ENCODE results near the gene ARL8B. TPM values are rescaled to one million over a fixed set of nuclear protein-coding genes. Genes with fewer than 3 reads are reported as not detected.

Gene ARL8B
- total and polyA plus RNA-seq, 9 of the 15 experiments (the other 6 are each of a cell fraction or from before 2014, with no cell fraction given): 28.5 to 99.4 (median 77.2) TPM

- TF ChIP-seq HMGXB4 (CRISPR knock-in tag; IDR thresholded peaks at IDR 0.05): peak; percentile 99
- TF ChIP-seq, protein P1, sequence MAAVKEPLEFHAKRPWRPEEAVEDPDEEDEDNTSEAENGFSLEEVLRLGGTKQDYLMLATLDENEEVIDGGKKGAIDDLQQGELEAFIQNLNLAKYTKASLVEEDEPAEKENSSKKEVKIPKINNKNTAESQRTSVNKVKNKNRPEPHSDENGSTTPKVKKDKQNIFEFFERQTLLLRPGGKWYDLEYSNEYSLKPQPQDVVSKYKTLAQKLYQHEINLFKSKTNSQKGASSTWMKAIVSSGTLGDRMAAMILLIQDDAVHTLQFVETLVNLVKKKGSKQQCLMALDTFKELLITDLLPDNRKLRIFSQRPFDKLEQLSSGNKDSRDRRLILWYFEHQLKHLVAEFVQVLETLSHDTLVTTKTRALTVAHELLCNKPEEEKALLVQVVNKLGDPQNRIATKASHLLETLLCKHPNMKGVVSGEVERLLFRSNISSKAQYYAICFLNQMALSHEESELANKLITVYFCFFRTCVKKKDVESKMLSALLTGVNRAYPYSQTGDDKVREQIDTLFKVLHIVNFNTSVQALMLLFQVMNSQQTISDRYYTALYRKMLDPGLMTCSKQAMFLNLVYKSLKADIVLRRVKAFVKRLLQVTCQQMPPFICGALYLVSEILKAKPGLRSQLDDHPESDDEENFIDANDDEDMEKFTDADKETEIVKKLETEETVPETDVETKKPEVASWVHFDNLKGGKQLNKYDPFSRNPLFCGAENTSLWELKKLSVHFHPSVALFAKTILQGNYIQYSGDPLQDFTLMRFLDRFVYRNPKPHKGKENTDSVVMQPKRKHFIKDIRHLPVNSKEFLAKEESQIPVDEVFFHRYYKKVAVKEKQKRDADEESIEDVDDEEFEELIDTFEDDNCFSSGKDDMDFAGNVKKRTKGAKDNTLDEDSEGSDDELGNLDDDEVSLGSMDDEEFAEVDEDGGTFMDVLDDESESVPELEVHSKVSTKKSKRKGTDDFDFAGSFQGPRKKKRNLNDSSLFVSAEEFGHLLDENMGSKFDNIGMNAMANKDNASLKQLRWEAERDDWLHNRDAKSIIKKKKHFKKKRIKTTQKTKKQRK (IDR thresholded peaks at IDR 0.05; ENCODE audit: borderline replicate concordance, low read depth, low read length): no peak
- no peak for TF ChIP-seq ZNF253 (CRISPR knock-in tag; conservative IDR thresholded peaks at IDR 0.05)
- TF ChIP-seq ZNF354B (CRISPR knock-in tag; IDR thresholded peaks at IDR 0.05): no peak
- 0 out of 2 replicates have a peak, but pooled peaks have one; percentile 54 for TF ChIP-seq NFRKB (IDR thresholded peaks at IDR 0.05; ENCODE audit: low read depth)
- no peak for TF ChIP-seq NR1H2 (CRISPR knock-in tag; IDR thresholded peaks at IDR 0.05)
- no peak for TF ChIP-seq FUS (optimal IDR thresholded peaks at IDR 0.05; ENCODE audit: low read depth, low read length)
- TF ChIP-seq ZKSCAN8 (CRISPR knock-in tag; IDR thresholded peaks at IDR 0.05): no peak
- TF ChIP-seq PML (IDR thresholded peaks at IDR 0.05; ENCODE audit: low read length): peak; percentile 64; the same call in 1 of the 2 replicates
- TF ChIP-seq ILF3 (IDR thresholded peaks at IDR 0.05; ENCODE audit: borderline replicate concordance): no peak; the same call in none of the 2 replicates
- no peak for TF ChIP-seq AFF1 (IDR thresholded peaks at IDR 0.05; ENCODE audit: low read depth in 1 of 2, partially characterized antibody in 2 of 2)
- TF ChIP-seq TAF1 (IDR thresholded peaks at IDR 0.05; ENCODE audit: control insufficient read depth, extremely low read depth, insufficient read depth, low read length, severe bottlenecking): peak; percentile 91
- TF ChIP-seq ZNF507 (tag; conservative IDR thresholded peaks at IDR 0.05): no peak
- TF ChIP-seq RBBP5 (IDR thresholded peaks at IDR 0.05; ENCODE audit: borderline replicate concordance, insufficient read depth, low read length, poor library complexity, severe bottlenecking): peak; percentile 99
- no peak for TF ChIP-seq CREB3 (tag; conservative IDR thresholded peaks at IDR 0.05; ENCODE audit: low read depth)
- TF ChIP-seq RBM14 (IDR thresholded peaks at IDR 0.05; ENCODE audit: borderline replicate concordance, insufficient read depth, low read depth, low read length): no peak
- no peak for TF ChIP-seq SNIP1 (IDR thresholded peaks at IDR 0.05; ENCODE audit: low read depth)
Measured at GRCh38 chr3:5122030-5122740, at the start of gene ARL8B (continued).

Measured in K562 (cell line).